K562 (cell line): Measurements from ENCODE around the gene CHEK2. TPM values are rescaled to one million over a fixed set of nuclear protein-coding genes. Genes with fewer than 3 reads are reported as not detected.

Experiments
- ATAC-seq: fragments of 200-7000 bp; cut with Tn5 transposase; 3 replicates; pipeline ENCODE4 v1.9.1; 2020; ENCODE audit warnings: moderate library complexity
- BruUV-seq: library from RNA; stranded (reverse); fragments of 400-500 nt; replicated peaks from 2 replicates; lab custom pipeline; 2021; lab: Mats Ljungman, UMichigan
- CTCF ChIA-PET: fragments of 300-600 bp; formaldehyde crosslinking; extraction: SDS; loops from one replicate; lab custom pipeline; 2021; ENCODE audit warnings: low intra/inter-chr PET ratio; lab: Yijun Ruan, JAX
- POLR2A ChIA-PET: fragments of 300-600, 350-650 bp; sonication (Branson Sonifier 250); formaldehyde crosslinking; extraction: SDS; loops from one replicate; lab custom pipeline; 2021; ENCODE audit warnings: antibody characterized with exemption, inconsistent platforms; lab: Yijun Ruan, JAX
- DNase-seq, 4 experiments: peaks; one replicate each; pipeline versions ENCODE4 v3.0.0 to v3.0.0-alpha.2; 2011 to 2018; ENCODE audit warnings: low spot score in 3 of 4, mixed read lengths in 3 of 4; ENCODE audit errors: extremely low read depth in 1 of 4
- FAIRE-seq: peaks from 2 replicates; lab custom pipeline; 2011; peaks lifted over from hg19 to GRCh38; lab: Jason Lieb, UNC
- H2AFZ ChIP-seq: 2 replicates; pipeline ENCODE4 v1.6.0; 2011; ENCODE audit warnings: low read depth, low read length, control low read depth, inconsistent platforms
- H3K27ac ChIP-seq: fragments of 200-600 bp; 3 replicates; pipeline ENCODE4 v1.8.0; 2011; ENCODE audit warnings: low read depth, mild to moderate bottlenecking, control low read depth, inconsistent platforms, low read length, moderate library complexity, mixed read lengths; ENCODE audit errors: extremely low read depth
- H3K27me3 ChIP-seq, 2 experiments: fragments of 300-600 bp in 1 of 2; 2 replicates in 1 of 2; 3 replicates in 1 of 2; pipeline versions ENCODE4 v1.6.0 to v1.8.0; 2011; ENCODE audit warnings: inconsistent platforms in 2 of 2, low read length in 2 of 2, mild to moderate bottlenecking in 1 of 2, mixed read lengths in 1 of 2, moderate library complexity in 1 of 2; ENCODE audit not compliant: control insufficient read depth in 2 of 2, insufficient read depth in 2 of 2
- H3K36me3 ChIP-seq: fragments of 300-600 bp; 3 replicates; pipeline ENCODE4 v1.8.0; 2011; ENCODE audit warnings: mild to moderate bottlenecking, low read length, inconsistent platforms; ENCODE audit not compliant: control insufficient read depth, insufficient read depth
- H3K4me1 ChIP-seq, 2 experiments: fragments of 200-600 bp in 1 of 2; replicated peaks in 1 of 2; 2 replicates in 1 of 2; 3 replicates in 1 of 2; pipeline versions ENCODE4 v1.5.1 to v1.8.0; 2011; ENCODE audit warnings: inconsistent platforms in 2 of 2, low read length in 2 of 2, mild to moderate bottlenecking in 1 of 2, mixed read lengths in 1 of 2, moderate library complexity in 1 of 2; ENCODE audit not compliant: control insufficient read depth in 2 of 2, insufficient read depth in 2 of 2
- H3K4me2 ChIP-seq: 2 replicates; pipeline ENCODE4 v1.6.1; 2011; ENCODE audit warnings: low read length, control low read depth, inconsistent platforms, mixed read lengths; ENCODE audit not compliant: insufficient read depth
- H3K4me3 ChIP-seq: fragments of 200-600 bp; sonication (generic), shearing (Covaris generic); 2 replicates; pipeline ENCODE4 v1.5.1; 2016; ENCODE audit warnings: control low read depth, inconsistent platforms
- H3K79me2 ChIP-seq: fragments of 200-600 bp; 3 replicates; pipeline ENCODE4 v1.8.0; 2011; ENCODE audit warnings: low read length, inconsistent platforms; ENCODE audit not compliant: control insufficient read depth, insufficient read depth
- H3K9ac ChIP-seq, 2 experiments: 2 replicates each; pipeline versions ENCODE4 v1.6.0 to v1.6.1; 2011; ENCODE audit warnings: low read depth in 2 of 2, low read length in 2 of 2, control low read depth in 1 of 2, inconsistent platforms in 1 of 2, mild to moderate bottlenecking in 1 of 2, mixed read lengths in 1 of 2; ENCODE audit not compliant: insufficient read depth in 1 of 2
- H3K9me1 ChIP-seq: one replicate; pipeline ENCODE4 v1.6.0; 2011; ENCODE audit warnings: inconsistent platforms, mild to moderate bottlenecking, low read length, moderate library complexity; ENCODE audit not compliant: control insufficient read depth, insufficient read depth
- H3K9me3 ChIP-seq: replicated peaks from 2 replicates; pipeline ENCODE4 v1.5.1; 2011; ENCODE audit warnings: low read depth, low read length, inconsistent platforms; ENCODE audit not compliant: control insufficient read depth, insufficient read depth
- H4K20me1 ChIP-seq: replicated peaks from 2 replicates; pipeline ENCODE4 v1.6.1; 2011; ENCODE audit warnings: low read length, inconsistent platforms, mixed read lengths; ENCODE audit not compliant: control insufficient read depth, insufficient read depth
- CHD4 ChIP-seq: fragments of 200-600 bp; sonication (generic); IDR thresholded peaks from 3 replicates; pipeline ENCODE4 v1.6.1; 2012; ENCODE audit warnings: low read depth, mild to moderate bottlenecking, mixed read lengths, low read length, inconsistent platforms; ENCODE audit not compliant: insufficient read depth, insufficient replicate concordance, poor library complexity, severe bottlenecking
- KLF6 ChIP-seq: fragments of 250-450 bp; sonication (Bioruptor Pico); IDR thresholded peaks from 2 replicates; pipeline ENCODE4 v1.4.0; 2020; ENCODE audit warnings: mild to moderate bottlenecking, moderate library complexity, borderline replicate concordance
- L3MBTL2 ChIP-seq: fragments of 450-650 bp; IDR thresholded peaks from 2 replicates; pipeline ENCODE4 v1.6.1; 2016; ENCODE audit warnings: mild to moderate bottlenecking, moderate library complexity
- NUFIP1 ChIP-seq: fragments of 450-650 bp; IDR thresholded peaks from 2 replicates; pipeline ENCODE4 v1.6.1; 2018; ENCODE audit not compliant: partially characterized antibody
- STAT5A ChIP-seq: IDR thresholded peaks from 2 replicates; pipeline ENCODE4 v1.6.1; 2012; ENCODE audit warnings: low read length, inconsistent platforms, borderline replicate concordance
- WGBS: fragments of 100-300 bp; shearing (Covaris generic); methylation state at CpG from one replicate; pipeline ENCODE4 v1.1.6; 2016; ENCODE audit warnings: low coverage, mixed read lengths; ENCODE audit not compliant: insufficient coverage; ENCODE audit errors: missing lambda C conversion rate; 5-methylcytosine and 5-hydroxymethylcytosine counted together
- in situ Hi-C: fragments of 300-500 bp; cut with MboI; formaldehyde crosslinking; loops from 4 replicates; pipeline ENCODE4 v1.15.0; 2018; ENCODE audit warnings: inconsistent platforms, mixed read lengths
- intact Hi-C: fragments of 100-400 bp; cut with micrococcal nuclease; formaldehyde crosslinking; loops from 2 replicates; pipeline ENCODE4 v1.14.2; 2022
- polyA plus RNA-seq, 8 experiments: library from polyadenylated mRNA; depleted of rRNA in 4 of 8; stranded (reverse) in 5 of 8; unstranded in 3 of 8; fragments of >200 nt; fragmentation: Nextera tagmentation in 2 of 8; fragmentation: Illumina TruSeq in 1 of 8; extraction: Ambion mirVana in 2 of 8; extraction: Trizol in 1 of 8; gene quantifications; 2 replicates each; pipeline versions ENCODE4 v1.2.1 to v1.2.3, GENCODE V29; 2011 to 2014; ENCODE audit warnings: inconsistent platforms in 1 of 8, missing spikeins in 1 of 8
- total RNA-seq, 7 experiments: library from RNA; depleted of rRNA in 6 of 7; stranded (reverse); fragments of >200 nt in 6 of 7; fragmentation: Illumina TruSeq in 2 of 7; extraction: Trizol in 2 of 7; gene quantifications; 2 replicates each; pipeline versions ENCODE4 v1.2.1 to v1.2.3, GENCODE V29; 2011 to 2021; ENCODE audit warnings: low replicate concordance in 1 of 7
- TF ChIP-seq, protein P1 (sequence below): sonication (generic); formaldehyde crosslinking; IDR thresholded peaks from 2 replicates; pipeline ENCODE4 v1.8.0; 2022; ENCODE audit warnings: mild to moderate bottlenecking, missing genetic modification reagents
- TF ChIP-seq, protein P2 (sequence below): sonication (generic); formaldehyde crosslinking; IDR thresholded peaks from 2 replicates; pipeline ENCODE4 v1.8.1; 2023; ENCODE audit warnings: mild to moderate bottlenecking, missing genetic modification reagents
- TF ChIP-seq, protein P3 (sequence below): fragments of 250-450 bp; sonication (Bioruptor Pico); IDR thresholded peaks from 2 replicates; pipeline ENCODE4 v1.9.0; 2021; ENCODE audit warnings: mild to moderate bottlenecking, inconsistent platforms
- TF ChIP-seq, protein P4 (sequence below): fragments of 250-450 bp; sonication (Bioruptor Pico); IDR thresholded peaks from 2 replicates; pipeline ENCODE4 v1.8.0; 2021; ENCODE audit warnings: mild to moderate bottlenecking, moderate library complexity
- TF ChIP-seq, protein P5 (sequence below): sonication (generic); formaldehyde crosslinking; IDR thresholded peaks from 2 replicates; pipeline ENCODE4 v1.8.0; 2022; ENCODE audit warnings: mild to moderate bottlenecking, missing genetic modification reagents

The CHEK2 gene
- total and polyA plus RNA-seq, 9 of the 15 experiments (the other 6 are each of a cell fraction or from before 2014, with no cell fraction given): 28.7 to 102 (median 58.0) TPM

DNA sequence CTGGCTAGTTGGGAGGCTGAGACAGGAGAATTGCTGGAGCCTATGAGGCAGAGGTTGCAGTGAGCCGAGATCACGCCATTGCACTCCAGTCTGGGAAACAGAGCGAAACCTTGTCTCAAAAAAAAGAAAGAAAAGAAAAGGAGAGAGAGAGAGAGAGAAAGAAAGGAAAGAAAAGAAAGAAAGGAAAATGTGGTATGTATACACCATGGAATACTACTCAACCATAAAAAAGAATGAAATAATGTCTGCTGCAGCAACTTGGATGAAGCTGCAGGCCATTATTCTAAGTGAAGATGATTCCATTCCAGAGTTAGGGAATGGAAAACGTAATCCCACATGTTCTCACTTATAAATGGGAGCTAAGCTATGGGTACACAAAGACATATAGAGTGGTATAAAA lies 92.8 kb downstream of the CHEK2 start (continued):
- TF ChIP-seq, protein P1, sequence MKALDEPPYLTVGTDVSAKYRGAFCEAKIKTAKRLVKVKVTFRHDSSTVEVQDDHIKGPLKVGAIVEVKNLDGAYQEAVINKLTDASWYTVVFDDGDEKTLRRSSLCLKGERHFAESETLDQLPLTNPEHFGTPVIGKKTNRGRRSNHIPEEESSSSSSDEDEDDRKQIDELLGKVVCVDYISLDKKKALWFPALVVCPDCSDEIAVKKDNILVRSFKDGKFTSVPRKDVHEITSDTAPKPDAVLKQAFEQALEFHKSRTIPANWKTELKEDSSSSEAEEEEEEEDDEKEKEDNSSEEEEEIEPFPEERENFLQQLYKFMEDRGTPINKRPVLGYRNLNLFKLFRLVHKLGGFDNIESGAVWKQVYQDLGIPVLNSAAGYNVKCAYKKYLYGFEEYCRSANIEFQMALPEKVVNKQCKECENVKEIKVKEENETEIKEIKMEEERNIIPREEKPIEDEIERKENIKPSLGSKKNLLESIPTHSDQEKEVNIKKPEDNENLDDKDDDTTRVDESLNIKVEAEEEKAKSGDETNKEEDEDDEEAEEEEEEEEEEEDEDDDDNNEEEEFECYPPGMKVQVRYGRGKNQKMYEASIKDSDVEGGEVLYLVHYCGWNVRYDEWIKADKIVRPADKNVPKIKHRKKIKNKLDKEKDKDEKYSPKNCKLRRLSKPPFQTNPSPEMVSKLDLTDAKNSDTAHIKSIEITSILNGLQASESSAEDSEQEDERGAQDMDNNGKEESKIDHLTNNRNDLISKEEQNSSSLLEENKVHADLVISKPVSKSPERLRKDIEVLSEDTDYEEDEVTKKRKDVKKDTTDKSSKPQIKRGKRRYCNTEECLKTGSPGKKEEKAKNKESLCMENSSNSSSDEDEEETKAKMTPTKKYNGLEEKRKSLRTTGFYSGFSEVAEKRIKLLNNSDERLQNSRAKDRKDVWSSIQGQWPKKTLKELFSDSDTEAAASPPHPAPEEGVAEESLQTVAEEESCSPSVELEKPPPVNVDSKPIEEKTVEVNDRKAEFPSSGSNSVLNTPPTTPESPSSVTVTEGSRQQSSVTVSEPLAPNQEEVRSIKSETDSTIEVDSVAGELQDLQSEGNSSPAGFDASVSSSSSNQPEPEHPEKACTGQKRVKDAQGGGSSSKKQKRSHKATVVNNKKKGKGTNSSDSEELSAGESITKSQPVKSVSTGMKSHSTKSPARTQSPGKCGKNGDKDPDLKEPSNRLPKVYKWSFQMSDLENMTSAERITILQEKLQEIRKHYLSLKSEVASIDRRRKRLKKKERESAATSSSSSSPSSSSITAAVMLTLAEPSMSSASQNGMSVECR (CRISPR knock-in tag): no peak
- no peak for TF ChIP-seq STAT5A

DNA sequence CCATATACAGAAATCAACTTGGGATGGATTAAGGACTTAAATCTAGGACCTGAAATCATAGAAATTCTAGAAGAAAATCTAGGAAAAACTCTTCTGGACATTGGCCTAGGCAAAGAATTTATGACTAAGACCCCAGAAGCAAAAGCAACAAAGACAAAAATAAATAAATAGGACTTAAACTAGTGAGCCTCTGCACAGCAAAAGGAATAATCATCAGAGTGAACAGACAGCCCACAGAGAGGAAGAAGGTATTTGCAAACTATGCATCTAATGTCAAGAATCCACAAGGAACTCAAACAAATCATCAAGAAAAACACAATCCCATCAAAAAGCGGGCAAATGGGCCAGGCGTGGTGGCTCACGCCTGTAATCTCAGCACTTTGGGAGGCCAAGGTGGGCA lies 94.4 kb downstream of the CHEK2 start:
- ATAC-seq: no peak
- Histone ChIP-seq H4K20me1 (no peaks in the 10 kb centered on the region), H3K9me3 (no peaks in the 10 kb centered on the region), H3K79me2 (no peaks in the 10 kb centered on the region), H3K27me3 (no peaks in the 10 kb centered on the region), H3K4me2 (no peak overlapping the region), H3K27ac (no peak overlapping the region), H3K36me3 (no peaks in the 10 kb centered on the region), H2AFZ (no peak overlapping the region), H3K4me3 (no peak overlapping the region), H3K9ac (no peak overlapping the region), H3K9me1 (no peaks in the 10 kb centered on the region), H3K4me1 (no peaks in the 10 kb centered on the region; a peak in 2 of 5 replicates)
- 90% methylated on average over 3 of the region's 3 CpGs for WGBS
- POLR2A ChIA-PET: no interaction called here
- no peak for DNase-seq
- FAIRE-seq: no peak
- BruUV-seq: no TSS peak
- in situ Hi-C loops (no loop called here), intact Hi-C loops (no loop called here)
- CTCF ChIA-PET: no interaction called here
- no peak for TF ChIP-seq NUFIP1
- TF ChIP-seq, protein P2, sequence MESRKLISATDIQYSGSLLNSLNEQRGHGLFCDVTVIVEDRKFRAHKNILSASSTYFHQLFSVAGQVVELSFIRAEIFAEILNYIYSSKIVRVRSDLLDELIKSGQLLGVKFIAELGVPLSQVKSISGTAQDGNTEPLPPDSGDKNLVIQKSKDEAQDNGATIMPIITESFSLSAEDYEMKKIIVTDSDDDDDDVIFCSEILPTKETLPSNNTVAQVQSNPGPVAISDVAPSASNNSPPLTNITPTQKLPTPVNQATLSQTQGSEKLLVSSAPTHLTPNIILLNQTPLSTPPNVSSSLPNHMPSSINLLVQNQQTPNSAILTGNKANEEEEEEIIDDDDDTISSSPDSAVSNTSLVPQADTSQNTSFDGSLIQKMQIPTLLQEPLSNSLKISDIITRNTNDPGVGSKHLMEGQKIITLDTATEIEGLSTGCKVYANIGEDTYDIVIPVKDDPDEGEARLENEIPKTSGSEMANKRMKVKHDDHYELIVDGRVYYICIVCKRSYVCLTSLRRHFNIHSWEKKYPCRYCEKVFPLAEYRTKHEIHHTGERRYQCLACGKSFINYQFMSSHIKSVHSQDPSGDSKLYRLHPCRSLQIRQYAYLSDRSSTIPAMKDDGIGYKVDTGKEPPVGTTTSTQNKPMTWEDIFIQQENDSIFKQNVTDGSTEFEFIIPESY (CRISPR knock-in tag): no peak
- no peak for TF ChIP-seq L3MBTL2
- TF ChIP-seq CHD4: no peak
- TF ChIP-seq, protein P3, sequence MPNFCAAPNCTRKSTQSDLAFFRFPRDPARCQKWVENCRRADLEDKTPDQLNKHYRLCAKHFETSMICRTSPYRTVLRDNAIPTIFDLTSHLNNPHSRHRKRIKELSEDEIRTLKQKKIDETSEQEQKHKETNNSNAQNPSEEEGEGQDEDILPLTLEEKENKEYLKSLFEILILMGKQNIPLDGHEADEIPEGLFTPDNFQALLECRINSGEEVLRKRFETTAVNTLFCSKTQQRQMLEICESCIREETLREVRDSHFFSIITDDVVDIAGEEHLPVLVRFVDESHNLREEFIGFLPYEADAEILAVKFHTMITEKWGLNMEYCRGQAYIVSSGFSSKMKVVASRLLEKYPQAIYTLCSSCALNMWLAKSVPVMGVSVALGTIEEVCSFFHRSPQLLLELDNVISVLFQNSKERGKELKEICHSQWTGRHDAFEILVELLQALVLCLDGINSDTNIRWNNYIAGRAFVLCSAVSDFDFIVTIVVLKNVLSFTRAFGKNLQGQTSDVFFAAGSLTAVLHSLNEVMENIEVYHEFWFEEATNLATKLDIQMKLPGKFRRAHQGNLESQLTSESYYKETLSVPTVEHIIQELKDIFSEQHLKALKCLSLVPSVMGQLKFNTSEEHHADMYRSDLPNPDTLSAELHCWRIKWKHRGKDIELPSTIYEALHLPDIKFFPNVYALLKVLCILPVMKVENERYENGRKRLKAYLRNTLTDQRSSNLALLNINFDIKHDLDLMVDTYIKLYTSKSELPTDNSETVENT (CRISPR knock-in tag): no peak
- TF ChIP-seq KLF6 (CRISPR knock-in tag): no peak
- TF ChIP-seq, protein P4, sequence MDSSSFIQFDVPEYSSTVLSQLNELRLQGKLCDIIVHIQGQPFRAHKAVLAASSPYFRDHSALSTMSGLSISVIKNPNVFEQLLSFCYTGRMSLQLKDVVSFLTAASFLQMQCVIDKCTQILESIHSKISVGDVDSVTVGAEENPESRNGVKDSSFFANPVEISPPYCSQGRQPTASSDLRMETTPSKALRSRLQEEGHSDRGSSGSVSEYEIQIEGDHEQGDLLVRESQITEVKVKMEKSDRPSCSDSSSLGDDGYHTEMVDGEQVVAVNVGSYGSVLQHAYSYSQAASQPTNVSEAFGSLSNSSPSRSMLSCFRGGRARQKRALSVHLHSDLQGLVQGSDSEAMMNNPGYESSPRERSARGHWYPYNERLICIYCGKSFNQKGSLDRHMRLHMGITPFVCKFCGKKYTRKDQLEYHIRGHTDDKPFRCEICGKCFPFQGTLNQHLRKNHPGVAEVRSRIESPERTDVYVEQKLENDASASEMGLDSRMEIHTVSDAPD (CRISPR knock-in tag): no peak
- TF ChIP-seq, protein P5, sequence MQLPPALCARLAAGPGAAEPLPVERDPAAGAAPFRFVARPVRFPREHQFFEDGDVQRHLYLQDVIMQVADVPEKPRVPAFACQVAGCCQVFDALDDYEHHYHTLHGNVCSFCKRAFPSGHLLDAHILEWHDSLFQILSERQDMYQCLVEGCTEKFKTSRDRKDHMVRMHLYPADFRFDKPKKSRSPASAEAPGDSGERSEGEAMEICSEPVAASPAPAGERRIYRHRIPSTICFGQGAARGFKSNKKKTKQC (CRISPR knock-in tag): no peak
